ENCODE results near the gene MSGN1.

The MSGN1 gene

DNA sequence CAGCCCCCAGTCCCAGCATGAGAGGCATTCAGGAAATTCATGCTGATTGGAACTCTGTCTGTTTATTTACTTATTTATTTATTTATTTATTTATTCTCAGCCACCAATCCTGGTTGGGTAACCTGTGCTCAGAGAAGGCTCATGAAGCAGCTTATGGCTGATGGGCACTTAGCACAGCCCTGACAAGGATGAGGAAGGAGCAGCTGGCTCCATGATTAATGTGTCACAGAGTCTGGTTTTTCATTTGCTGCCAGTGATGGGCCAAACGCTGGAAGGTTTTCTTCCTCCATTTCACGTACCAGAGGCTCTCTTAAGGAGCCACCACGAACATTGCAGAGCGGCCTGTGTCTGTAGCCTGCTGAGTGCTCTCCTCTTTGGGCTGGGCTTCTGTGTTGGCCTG lies 33.9 kb downstream of the MSGN1 start:
- no peak for DNase-seq

DNA sequence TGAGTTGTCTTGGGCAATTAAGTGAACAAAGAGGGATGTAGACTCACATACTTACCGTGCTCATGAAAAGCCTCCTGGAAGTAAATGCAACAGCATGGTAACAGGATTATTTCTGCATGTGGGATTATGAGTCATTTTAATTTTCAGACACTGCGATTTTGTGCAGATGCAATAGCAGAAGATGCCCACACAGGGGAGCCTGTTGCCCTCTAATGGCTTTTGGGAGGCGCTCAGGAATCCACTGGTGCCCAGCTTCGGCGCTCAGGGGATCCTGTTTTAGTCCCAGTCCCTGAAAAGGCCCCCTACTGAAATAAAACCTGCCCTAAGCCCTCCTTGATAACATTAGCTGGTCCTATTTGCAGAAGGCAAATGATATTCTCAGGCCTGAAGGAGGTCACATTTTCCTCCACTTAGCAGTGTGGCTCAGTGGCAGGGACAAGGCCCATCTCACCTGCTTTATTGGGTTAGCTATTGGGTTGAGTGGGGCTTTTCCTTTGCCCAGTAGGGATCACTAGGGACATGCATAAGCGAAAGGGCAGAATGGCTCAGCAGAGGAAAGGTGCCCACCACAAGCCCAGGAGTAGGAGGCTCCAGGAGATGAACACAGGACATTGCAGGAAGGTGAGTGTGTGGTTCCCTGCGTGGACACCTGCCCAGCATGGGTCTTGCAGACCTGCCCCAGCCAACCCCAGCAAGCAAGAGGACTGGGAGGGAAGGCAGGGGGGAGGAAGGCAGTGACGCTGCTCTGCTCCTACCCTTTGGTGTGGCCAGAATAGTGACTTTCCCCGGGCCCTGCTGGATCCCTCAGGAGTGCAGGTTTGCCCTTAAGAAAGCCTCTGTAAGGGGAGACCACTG lies 35.7 kb downstream of the MSGN1 start:
- no peak for DNase-seq

- DNase-seq, result no peak
These were observed 37.5 kb downstream of the MSGN1 start for GRCh38 chr2:17853799-17854198.

DNA sequence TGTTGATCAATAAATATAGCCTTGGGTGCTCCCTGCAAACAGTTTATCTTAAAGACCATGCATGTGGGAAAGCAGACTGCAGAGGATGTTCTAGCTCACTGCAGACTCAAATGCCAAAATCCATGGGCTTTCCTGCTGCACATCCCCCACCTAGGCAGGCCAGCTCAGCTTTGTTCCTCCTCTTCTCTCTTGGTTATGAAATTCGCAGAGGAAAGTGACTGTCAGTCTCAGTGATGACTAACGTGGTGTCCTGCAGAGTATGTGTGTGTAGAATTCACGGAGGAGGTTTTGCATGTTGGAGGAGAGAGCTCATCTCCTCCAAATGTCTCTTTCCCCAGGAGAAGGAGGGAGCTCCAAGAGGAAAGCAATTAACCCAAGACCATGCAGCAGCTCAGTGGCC lies 40.8 kb downstream of the MSGN1 start:
- DNase-seq, result no peak

DNA sequence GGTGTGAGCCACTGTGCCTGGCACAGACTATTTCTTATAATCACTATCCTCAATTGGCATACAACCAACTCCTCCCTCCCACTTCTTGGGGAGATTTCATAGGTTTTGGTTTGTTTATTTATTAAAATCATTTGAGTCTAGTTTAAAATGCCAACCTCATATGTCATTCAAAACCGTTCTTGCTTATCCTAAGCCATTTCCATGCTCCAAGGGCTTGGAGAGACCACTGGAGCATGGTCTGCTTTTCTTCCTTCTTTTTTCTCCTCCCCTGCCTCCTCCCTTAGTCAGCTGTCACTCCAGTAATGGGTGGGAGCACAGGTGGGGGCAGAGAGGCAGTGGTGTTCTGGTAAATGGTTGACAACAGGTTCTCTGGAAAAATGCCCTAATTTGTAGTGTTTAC lies 41.8 kb downstream of the MSGN1 start:
- no peak for DNase-seq

- no peak for DNase-seq
These were observed 47.3 kb downstream of the MSGN1 start for GRCh38 chr2:17863539-17863938.

DNA sequence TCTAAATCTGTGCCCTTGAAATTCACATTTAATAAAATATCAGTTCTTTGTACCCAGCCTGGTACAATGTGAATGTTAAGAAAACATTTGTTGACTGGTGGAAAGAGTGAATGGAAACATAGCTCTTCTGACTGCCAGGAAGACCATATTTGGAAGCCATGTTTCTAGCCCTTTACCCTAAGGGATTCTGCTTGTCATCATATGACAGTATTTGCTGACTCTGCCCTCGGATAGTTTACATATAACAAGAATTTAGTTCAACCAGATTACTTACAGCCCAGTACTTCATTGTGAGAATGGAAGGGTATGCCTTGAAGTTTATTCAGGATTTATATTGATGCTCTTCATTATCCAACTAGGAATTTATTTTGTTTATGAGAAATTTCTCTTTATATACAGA lies 48.4 kb downstream of the MSGN1 start:
- no peak for DNase-seq

GRCh38 chr2:17867133-17867532 lies 50.9 kb downstream of the MSGN1 start:
- no peak for DNase-seq

Data from CD4-positive, alpha-beta T cell treated with Interleukin-6 for 4 hours (primary cell).